GM21717 (cell line): Measurements from ENCODE around the gene TBC1D5.

ENCODE experiments used
- ATAC-seq: cut with Tn5 transposase; IDR thresholded peaks from one replicate; pipeline ENCODE4 v1.9.1; 2021; ENCODE audit warnings: mild to moderate bottlenecking, moderate library complexity; ENCODE audit not compliant: unreplicated experiment

Gene TBC1D5

DNA sequence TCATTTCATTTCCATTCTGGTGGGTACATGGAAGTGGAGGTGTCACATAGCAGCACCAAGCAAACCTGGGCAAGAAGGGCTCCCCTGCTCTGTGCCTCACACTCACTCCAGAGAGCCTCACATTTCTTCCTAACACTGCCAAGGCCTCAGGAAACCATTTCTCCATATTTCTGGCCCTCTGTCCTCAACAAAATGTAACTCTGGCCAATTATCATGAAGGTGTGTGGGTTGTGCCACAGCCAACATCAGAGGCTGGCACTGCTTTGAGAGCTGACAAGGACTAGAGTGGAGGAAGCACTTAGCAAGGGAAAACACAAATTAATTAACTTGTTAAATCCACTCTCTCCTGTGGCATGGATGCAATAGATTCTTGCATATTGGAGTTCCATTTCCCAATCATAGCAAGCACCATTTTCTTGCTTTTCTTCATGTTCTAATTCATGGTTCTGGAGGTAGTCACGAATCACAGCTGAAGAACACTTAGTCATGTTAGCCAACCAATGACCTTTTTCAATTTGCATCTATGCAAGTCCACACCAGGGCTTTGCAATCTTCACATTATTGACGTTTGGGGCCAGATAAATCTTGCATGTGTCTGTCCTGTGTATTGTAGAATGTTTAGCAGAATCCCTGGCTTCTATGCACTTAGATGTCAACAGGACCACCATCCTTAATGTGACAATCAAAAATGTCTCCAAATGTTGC, 616.5 kb downstream of the TBC1D5 start:
- ATAC-seq, result no peak

DNA sequence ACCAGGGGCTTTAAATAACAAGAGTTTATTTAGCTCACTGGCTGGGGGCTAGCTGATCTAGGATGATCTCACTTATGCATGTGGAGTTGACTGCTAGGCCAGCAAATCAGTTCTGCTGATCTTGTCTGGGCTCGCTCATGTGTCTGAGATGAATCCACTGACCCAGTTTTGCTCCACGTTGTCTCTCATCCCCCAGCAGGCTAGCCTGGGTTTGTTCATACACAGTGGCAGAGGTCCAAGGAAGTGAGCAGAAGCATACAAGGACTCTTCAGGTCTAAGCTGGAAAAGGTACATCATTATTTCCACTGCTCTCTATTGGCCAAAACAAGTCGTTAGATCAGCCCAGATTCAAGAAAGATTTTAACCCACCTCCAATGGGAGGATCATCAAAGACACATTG, 619.7 kb downstream of the TBC1D5 start:
- no peak for ATAC-seq

- ATAC-seq, result no peak
Measured at GRCh38 chr3:17121336-17121735, 621.1 kb downstream of the TBC1D5 start.

GRCh38 chr3:17120115-17120514, 622.3 kb downstream of the TBC1D5 start:
- no peak for ATAC-seq

GRCh38 chr3:17119201-17120072, 623.0 kb downstream of the TBC1D5 start:
- no peak for ATAC-seq

DNA sequence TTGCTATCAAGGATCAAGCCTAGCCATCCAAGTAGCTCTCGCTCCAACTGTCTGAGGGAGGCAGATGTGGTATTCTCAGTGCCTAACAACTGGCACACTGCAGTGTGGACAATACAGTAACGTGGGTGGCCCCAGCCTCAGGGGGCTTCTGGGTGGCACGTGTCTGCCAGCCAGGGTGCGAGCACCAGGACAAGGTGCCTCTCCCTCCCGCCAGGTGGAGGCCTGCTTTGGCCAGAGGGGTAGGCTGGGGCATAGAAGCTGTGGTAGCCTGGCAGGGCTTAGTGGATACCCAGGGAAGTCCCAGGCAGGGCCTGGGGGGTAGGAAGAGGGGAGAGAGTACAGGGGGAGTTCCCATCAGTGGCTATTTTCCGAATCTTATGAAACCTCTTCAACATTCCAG, 623.7 kb downstream of the TBC1D5 start:
- ATAC-seq, result no peak

GRCh38 chr3:17116007-17116600, 626.3 kb downstream of the TBC1D5 start:
- ATAC-seq, result no peak

- no peak for ATAC-seq
Measured at GRCh38 chr3:17115186-17115585, 627.2 kb downstream of the TBC1D5 start.

DNA sequence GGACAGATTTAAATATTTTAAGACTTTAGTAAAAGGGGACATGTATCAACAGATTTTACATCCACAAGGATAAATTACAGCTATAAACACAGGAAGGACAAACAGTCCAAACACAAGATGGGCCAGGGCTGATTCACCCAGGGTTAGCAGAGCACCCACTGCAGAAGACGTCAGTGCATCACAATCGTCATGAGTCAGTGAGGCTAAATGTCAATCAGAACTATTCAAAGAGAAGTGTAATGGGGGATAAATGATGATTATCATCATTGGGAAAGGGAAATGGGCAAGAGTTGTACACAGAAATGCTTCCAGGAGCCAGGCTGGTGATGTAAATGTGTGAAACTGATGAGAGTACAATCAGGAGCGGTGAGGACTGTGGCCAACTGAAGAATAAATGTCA, 630.8 kb downstream of the TBC1D5 start:
- ATAC-seq, result no peak

GRCh38 chr3:17110660-17111396, 631.6 kb downstream of the TBC1D5 start:
- ATAC-seq, result no peak
